Endothelial cell of umbilical vein (primary cell): ENCODE results near the gene SORCS3.

Experiments
- CTCF ChIP-seq, 2 donors: IDR thresholded peaks; 1 replicate in 1 of 2; 2 replicates in 1 of 2; pipeline ENCODE4 v1.5.1; 2011; ENCODE audit warnings: low read length in 2 of 2, mild to moderate bottlenecking in 2 of 2, moderate library complexity in 2 of 2, control low read depth in 1 of 2, inconsistent platforms in 1 of 2, low read depth in 1 of 2; ENCODE audit not compliant: insufficient read depth in 1 of 2; ENCODE audit errors: extremely low read depth in 1 of 2
- EZH2 ChIP-seq: IDR thresholded peaks from 2 replicates; pipeline ENCODE4 v1.6.1; 2012; ENCODE audit warnings: borderline replicate concordance, low read depth, mild to moderate bottlenecking, moderate library complexity, low read length, inconsistent platforms; ENCODE audit not compliant: severe bottlenecking
- FOS ChIP-seq: IDR thresholded peaks from 2 replicates; pipeline ENCODE4 v1.6.1; 2011; ENCODE audit warnings: mild to moderate bottlenecking, low read length, moderate library complexity, borderline replicate concordance; ENCODE audit not compliant: insufficient read depth
- JUN ChIP-seq: IDR thresholded peaks from 2 replicates; pipeline ENCODE4 v1.6.1; 2011; ENCODE audit warnings: borderline replicate concordance, low read depth; ENCODE audit not compliant: insufficient read length, insufficient read depth
- MAX ChIP-seq: IDR thresholded peaks from 2 replicates; pipeline ENCODE4 v1.6.1; 2011; ENCODE audit not compliant: insufficient read depth, insufficient read length
- MYC ChIP-seq: IDR thresholded peaks from one replicate; pipeline ENCODE4 v1.6.1; 2011; ENCODE audit warnings: mild to moderate bottlenecking, low read depth, low read length
- POLR2A ChIP-seq: IDR thresholded peaks from 2 replicates; pipeline ENCODE4 v1.6.1; 2012; ENCODE audit warnings: low read depth, mild to moderate bottlenecking, control low read depth, low read length
- POLR2AphosphoS5 ChIP-seq: IDR thresholded peaks from 2 replicates; pipeline ENCODE4 v1.6.1; 2012; ENCODE audit warnings: low read depth, mild to moderate bottlenecking, control low read depth, low read length, moderate library complexity; ENCODE audit not compliant: insufficient read depth

- TF ChIP-seq CTCF (IDR thresholded peaks at IDR 0.05; ENCODE audit: extremely low read depth in 1 of 2, insufficient read depth in 1 of 2, low read depth in 1 of 2, low read length in 2 of 2), result no peak
- no peak for TF ChIP-seq EZH2
- TF ChIP-seq POLR2A, result no peak
- TF ChIP-seq MAX, result no peak
- no peak for TF ChIP-seq POLR2AphosphoS5
- TF ChIP-seq MYC, result no peak
- no peak for TF ChIP-seq FOS
- TF ChIP-seq JUN, result peak; percentile 2
Measured at GRCh38 chr10:105068497-105068896, 427.4 kb downstream of the SORCS3 start.
